ENCODE measurements around the gene SHISA9. TPM values are rescaled to one million over a fixed set of nuclear protein-coding genes. Genes with fewer than 3 reads are reported as not detected.

The SHISA9 gene
- total RNA-seq, 1 experiment from 2014 or later, result not detected

DNA sequence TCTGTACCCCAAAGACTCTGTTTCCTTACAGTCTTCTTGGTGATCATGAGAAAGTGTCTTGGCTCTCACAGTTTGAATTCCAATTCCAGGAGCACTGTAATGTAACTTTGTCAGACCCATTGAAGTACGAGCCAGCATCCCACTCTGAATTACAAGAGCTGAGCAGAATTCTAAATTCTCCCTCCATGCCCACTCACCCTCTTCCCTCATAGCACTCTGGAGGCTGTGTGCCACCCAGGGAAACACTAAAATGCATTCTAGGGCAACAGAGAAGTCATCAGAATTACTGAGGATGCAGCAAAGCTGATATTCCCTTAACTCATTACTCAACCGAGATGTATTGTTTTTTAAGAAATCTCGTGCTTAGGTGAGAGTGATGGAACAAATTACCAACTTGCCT, 154.1 kb downstream of the SHISA9 start:
- no peaks in the 10 kb centered on the region for H3F3A ChIP-seq (ENCODE audit: low read length, unreplicated experiment)
- H3K79me2 ChIP-seq (ENCODE audit: low read length), result no peaks in the 10 kb centered on the region
- ChIA-PET CTCF (no interaction called here), POLR2A (ENCODE audit: unreplicated experiment) (no interaction called here)
- H3K4me1 ChIP-seq (ENCODE audit: insufficient read depth, low read length), result no peaks in the 10 kb centered on the region
- no peaks in the 10 kb centered on the region for H4K20me1 ChIP-seq (ENCODE audit: low read length)
- H3K9ac ChIP-seq (ENCODE audit: low read length), result no peak overlapping the region
- TF ChIP-seq EZH2 (IDR thresholded peaks at IDR 0.05; ENCODE audit: low read length, unreplicated experiment), result no peak
- no peak for TF ChIP-seq EZH2phosphoT487 (IDR thresholded peaks at IDR 0.05; ENCODE audit: borderline replicate concordance, low read length)
- TF ChIP-seq, protein P1, sequence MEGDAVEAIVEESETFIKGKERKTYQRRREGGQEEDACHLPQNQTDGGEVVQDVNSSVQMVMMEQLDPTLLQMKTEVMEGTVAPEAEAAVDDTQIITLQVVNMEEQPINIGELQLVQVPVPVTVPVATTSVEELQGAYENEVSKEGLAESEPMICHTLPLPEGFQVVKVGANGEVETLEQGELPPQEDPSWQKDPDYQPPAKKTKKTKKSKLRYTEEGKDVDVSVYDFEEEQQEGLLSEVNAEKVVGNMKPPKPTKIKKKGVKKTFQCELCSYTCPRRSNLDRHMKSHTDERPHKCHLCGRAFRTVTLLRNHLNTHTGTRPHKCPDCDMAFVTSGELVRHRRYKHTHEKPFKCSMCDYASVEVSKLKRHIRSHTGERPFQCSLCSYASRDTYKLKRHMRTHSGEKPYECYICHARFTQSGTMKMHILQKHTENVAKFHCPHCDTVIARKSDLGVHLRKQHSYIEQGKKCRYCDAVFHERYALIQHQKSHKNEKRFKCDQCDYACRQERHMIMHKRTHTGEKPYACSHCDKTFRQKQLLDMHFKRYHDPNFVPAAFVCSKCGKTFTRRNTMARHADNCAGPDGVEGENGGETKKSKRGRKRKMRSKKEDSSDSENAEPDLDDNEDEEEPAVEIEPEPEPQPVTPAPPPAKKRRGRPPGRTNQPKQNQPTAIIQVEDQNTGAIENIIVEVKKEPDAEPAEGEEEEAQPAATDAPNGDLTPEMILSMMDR (conservative IDR thresholded peaks at IDR 0.05; ENCODE audit: low read depth, low read length), result no peak
- no peaks in the 10 kb centered on the region for H3K36me3 ChIP-seq (ENCODE audit: low read depth, low read length)
- no TSS peak for BruUV-seq (replicated peaks)
- DNase-seq, result no peak
- peaks cover 5% of the 10 kb centered on the region; the same call in 1 of the 2 replicates for H3K27me3 ChIP-seq (ENCODE audit: low read length)
- intact Hi-C loops (cut with micrococcal nuclease), result no loop called here
- no peak overlapping the region for H2AFZ ChIP-seq (ENCODE audit: low read length)
- no peaks in the 10 kb centered on the region for H3K9me2 ChIP-seq (replicated peaks; ENCODE audit: low read length)
- H3K4me2 ChIP-seq (ENCODE audit: low read length), result no peak overlapping the region
- no peaks in the 10 kb centered on the region for H3K9me3 ChIP-seq (ENCODE audit: low read length)
- no peak overlapping the region for H3K27ac ChIP-seq (ENCODE audit: low read length)
- H3K4me3 ChIP-seq (ENCODE audit: low read length), result no peak overlapping the region
- ATAC-seq, result no peak

DNA sequence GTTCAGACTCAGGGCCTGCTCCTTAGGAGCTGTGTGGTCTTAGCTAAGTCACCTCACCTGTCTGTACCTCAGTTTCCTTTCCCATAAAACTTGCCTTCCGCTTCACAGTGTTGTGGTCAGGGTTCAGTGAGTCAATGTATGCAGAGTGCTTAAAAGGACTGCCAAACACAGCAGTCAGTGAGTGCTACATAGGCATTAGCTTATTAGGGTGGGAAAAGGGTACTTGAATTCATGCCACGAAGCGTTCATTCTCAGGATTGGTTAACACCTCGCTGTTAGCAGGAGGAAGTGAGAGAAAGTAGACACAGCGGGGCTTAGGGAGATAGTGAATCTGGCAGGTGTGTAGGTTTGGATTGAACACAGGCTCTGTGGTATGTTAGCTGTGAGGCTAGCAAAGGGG, 155.2 kb downstream of the SHISA9 start:
- no peak for DNase-seq
- H3K9me2 ChIP-seq (replicated peaks; ENCODE audit: low read length), result no peaks in the 10 kb centered on the region
- TF ChIP-seq EZH2 (IDR thresholded peaks at IDR 0.05; ENCODE audit: low read length, unreplicated experiment) (no peak), EZH2phosphoT487 (IDR thresholded peaks at IDR 0.05; ENCODE audit: borderline replicate concordance, low read length) (no peak)
- TF ChIP-seq, protein P1 (conservative IDR thresholded peaks at IDR 0.05; ENCODE audit: low read depth, low read length), result no peak
- H3K79me2 ChIP-seq (ENCODE audit: low read length), result no peaks in the 10 kb centered on the region
- H3F3A ChIP-seq (ENCODE audit: low read length, unreplicated experiment), result no peaks in the 10 kb centered on the region
- H3K27ac ChIP-seq (ENCODE audit: low read length), result no peak overlapping the region
- ChIA-PET POLR2A (ENCODE audit: unreplicated experiment) (no interaction called here), CTCF (no interaction called here)
- no peak overlapping the region for H3K4me3 ChIP-seq (ENCODE audit: low read length)
- H3K4me1 ChIP-seq (ENCODE audit: insufficient read depth, low read length), result no peaks in the 10 kb centered on the region
- no peak overlapping the region for H3K4me2 ChIP-seq (ENCODE audit: low read length)
- H4K20me1 ChIP-seq (ENCODE audit: low read length), result no peaks in the 10 kb centered on the region
- ATAC-seq, result no peak
- no peaks in the 10 kb centered on the region for H3K9me3 ChIP-seq (ENCODE audit: low read length)
- no peaks in the 10 kb centered on the region for H3K36me3 ChIP-seq (ENCODE audit: low read depth, low read length)
- intact Hi-C loops (cut with micrococcal nuclease), result no loop called here
- BruUV-seq (replicated peaks), result no TSS peak
- peaks cover 5% of the 10 kb centered on the region; the same call in 1 of the 2 replicates for H3K27me3 ChIP-seq (ENCODE audit: low read length)
- H2AFZ ChIP-seq (ENCODE audit: low read length), result no peak overlapping the region
- H3K9ac ChIP-seq (ENCODE audit: low read length), result no peak overlapping the region

DNA sequence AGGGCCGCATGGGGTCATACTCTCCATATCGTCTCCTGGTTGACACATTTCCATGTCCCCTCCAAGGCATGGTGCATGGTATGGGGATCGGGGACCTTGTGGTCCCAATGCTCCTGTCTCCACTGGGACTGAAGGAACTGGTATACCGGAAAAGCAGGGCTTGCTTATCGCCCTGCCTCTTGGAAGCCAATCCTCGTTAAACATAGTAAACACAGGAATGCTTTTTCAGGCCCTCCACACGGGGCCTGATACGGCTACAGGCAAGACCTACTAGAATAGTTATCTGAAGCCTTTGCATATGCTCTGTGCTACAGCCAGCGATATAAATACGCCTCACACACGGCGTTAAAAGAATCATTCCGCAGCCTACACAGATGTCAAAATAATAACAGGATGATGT, 159.5 kb downstream of the SHISA9 start:
- no peak overlapping the region for H3K27ac ChIP-seq (ENCODE audit: low read length)
- H3K36me3 ChIP-seq (ENCODE audit: low read depth, low read length), result no peaks in the 10 kb centered on the region
- H4K20me1 ChIP-seq (ENCODE audit: low read length), result no peaks in the 10 kb centered on the region
- H3F3A ChIP-seq (ENCODE audit: low read length, unreplicated experiment), result no peaks in the 10 kb centered on the region
- peaks cover 5% of the 10 kb centered on the region; the same call in 1 of the 2 replicates for H3K27me3 ChIP-seq (ENCODE audit: low read length)
- no peaks in the 10 kb centered on the region for H3K4me1 ChIP-seq (ENCODE audit: insufficient read depth, low read length)
- POLR2A ChIA-PET (ENCODE audit: unreplicated experiment), result no interaction called here
- TF ChIP-seq, protein P1 (conservative IDR thresholded peaks at IDR 0.05; ENCODE audit: low read depth, low read length), result no peak
- TF ChIP-seq EZH2phosphoT487 (IDR thresholded peaks at IDR 0.05; ENCODE audit: borderline replicate concordance, low read length), result no peak
- no peak for TF ChIP-seq EZH2 (IDR thresholded peaks at IDR 0.05; ENCODE audit: low read length, unreplicated experiment)
- DNase-seq (no peak), ATAC-seq (no peak)
- intact Hi-C loops (cut with micrococcal nuclease), result no loop called here
- no peak overlapping the region for H3K9ac ChIP-seq (ENCODE audit: low read length)
- no peaks in the 10 kb centered on the region for H3K9me3 ChIP-seq (ENCODE audit: low read length)
- no peaks in the 10 kb centered on the region for H3K79me2 ChIP-seq (ENCODE audit: low read length)
- CTCF ChIA-PET, result no interaction called here
- no peak overlapping the region for H3K4me2 ChIP-seq (ENCODE audit: low read length)
- no peaks in the 10 kb centered on the region for H3K9me2 ChIP-seq (replicated peaks; ENCODE audit: low read length)
- BruUV-seq (replicated peaks), result no TSS peak
- H2AFZ ChIP-seq (ENCODE audit: low read length), result no peak overlapping the region
- no peak overlapping the region for H3K4me3 ChIP-seq (ENCODE audit: low read length)
